Stimulated activated CD8-positive, alpha-beta memory T cell treated with anti-CD3 and anti-CD28 coated beads, Interleukin-4, amount 100 ng/mL, for 1 hour (primary cell): Measurements from ENCODE around the gene CSNK2A3.

Experiments
- DNase-seq, 2 donors: peaks; one replicate each; pipeline ENCODE4 v3.0.0-alpha.2; 2020; ENCODE audit warnings: low read depth in 2 of 2, low spot score in 1 of 2

Gene CSNK2A3

GRCh38 chr11:11338304-11338703 lies 14.7 kb downstream of the CSNK2A3 start:
- DNase-seq = no peak

- no peak for DNase-seq
These were observed 16.4 kb downstream of the CSNK2A3 start for GRCh38 chr11:11336664-11337063.

GRCh38 chr11:11335043-11335442 lies 18.0 kb downstream of the CSNK2A3 start:
- DNase-seq = no peak

GRCh38 chr11:11334607-11335006 lies 18.4 kb downstream of the CSNK2A3 start:
- no peak for DNase-seq

- no peak for DNase-seq
These were observed 20.8 kb downstream of the CSNK2A3 start for GRCh38 chr11:11332141-11332710.

GRCh38 chr11:11329062-11329806 lies 23.8 kb downstream of the CSNK2A3 start:
- no peak for DNase-seq

GRCh38 chr11:11324090-11324489 lies 29.0 kb downstream of the CSNK2A3 start:
- DNase-seq = no peak

GRCh38 chr11:11322101-11322500 lies 30.9 kb downstream of the CSNK2A3 start:
- DNase-seq = no peak

GRCh38 chr11:11320825-11321224 lies 32.2 kb downstream of the CSNK2A3 start:
- no peak for DNase-seq

- no peak for DNase-seq
These were observed 34.1 kb downstream of the CSNK2A3 start for GRCh38 chr11:11318961-11319360.

- no peak for DNase-seq
These were observed 34.6 kb downstream of the CSNK2A3 start for GRCh38 chr11:11318461-11318860.

- no peak for DNase-seq
These were observed 36.3 kb downstream of the CSNK2A3 start for GRCh38 chr11:11316651-11317230.

GRCh38 chr11:11313902-11314692 lies 39.0 kb downstream of the CSNK2A3 start:
- no peak for DNase-seq

- DNase-seq = no peak
These were observed 39.6 kb downstream of the CSNK2A3 start for GRCh38 chr11:11313426-11313825.

GRCh38 chr11:11312738-11313137 lies 40.3 kb downstream of the CSNK2A3 start:
- no peak for DNase-seq

GRCh38 chr11:11311169-11311568 lies 41.9 kb downstream of the CSNK2A3 start:
- DNase-seq = no peak

GRCh38 chr11:11309906-11310305 lies 43.1 kb downstream of the CSNK2A3 start:
- no peak for DNase-seq

GRCh38 chr11:11308249-11308648 lies 44.8 kb downstream of the CSNK2A3 start:
- DNase-seq = no peak

GRCh38 chr11:11306855-11307254 lies 46.2 kb downstream of the CSNK2A3 start:
- no peak for DNase-seq

GRCh38 chr11:11304550-11304949 lies 48.5 kb downstream of the CSNK2A3 start:
- DNase-seq = no peak

GRCh38 chr11:11302565-11302964 lies 50.5 kb downstream of the CSNK2A3 start:
- DNase-seq = no peak
